HG02642 (cell line): ENCODE measurements around the gene ELFN2.

Experiments used
- ATAC-seq: cut with Tn5 transposase; IDR thresholded peaks from one replicate; pipeline ENCODE4 v1.9.1; 2021; ENCODE audit warnings: mild to moderate bottlenecking; ENCODE audit not compliant: unreplicated experiment, poor library complexity

ELFN2 gene

DNA sequence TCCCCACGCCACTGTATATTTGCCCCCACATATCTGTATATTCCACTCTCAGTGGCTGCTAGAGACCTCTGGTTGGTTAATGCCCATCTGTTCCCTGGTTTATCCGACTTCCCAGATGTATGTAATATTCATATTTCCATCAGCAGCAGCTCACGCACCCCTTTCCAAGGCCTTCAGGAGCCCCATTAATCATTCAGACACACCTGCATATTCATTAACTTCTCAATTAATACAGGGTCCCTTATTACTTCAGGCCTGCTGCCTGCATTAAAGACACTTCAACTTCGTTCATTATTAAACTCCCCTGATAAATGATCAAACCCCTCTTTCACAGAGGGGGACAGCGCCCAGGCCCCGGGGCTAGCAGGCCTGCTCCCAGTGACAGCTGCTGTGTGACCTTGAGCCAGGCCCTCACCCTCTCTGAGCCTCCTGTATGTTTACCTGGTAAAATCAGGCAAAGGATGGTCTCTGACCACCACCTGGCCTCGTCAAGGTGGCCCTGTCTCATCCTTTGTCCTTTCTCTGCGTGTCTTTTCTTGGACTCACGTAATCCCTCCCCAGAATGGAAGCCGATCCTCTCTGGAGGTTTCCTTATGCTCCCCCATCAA lies 34.5 kb downstream of the ELFN2 start:
- no peak for ATAC-seq

- ATAC-seq: no peak
Observed at GRCh38 chr22:37391702-37392101, 35.6 kb downstream of the ELFN2 start.

DNA sequence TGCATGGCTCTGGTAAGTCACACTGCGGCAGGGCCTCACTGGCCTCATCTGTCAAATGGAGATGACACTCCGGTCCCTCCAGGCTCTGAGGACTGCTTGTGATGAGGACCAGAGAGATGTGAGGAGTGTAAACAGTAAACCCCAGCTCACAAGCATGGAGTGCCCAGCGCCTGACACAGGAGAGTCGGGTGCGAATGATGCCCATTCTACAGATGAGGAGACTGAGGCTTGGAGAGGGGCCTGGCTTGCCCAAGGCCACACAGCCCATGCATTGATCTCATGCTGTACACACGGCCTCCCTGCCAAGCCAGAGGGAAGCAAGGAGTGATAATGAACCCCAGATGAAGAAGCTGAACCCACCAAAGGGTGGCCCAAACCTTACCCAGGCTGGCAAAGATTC lies 37.2 kb downstream of the ELFN2 start:
- no peak for ATAC-seq

- no peak for ATAC-seq
Observed at GRCh38 chr22:37388538-37388937, 38.7 kb downstream of the ELFN2 start.

- ATAC-seq: no peak
Observed at GRCh38 chr22:37387793-37388192, 39.5 kb downstream of the ELFN2 start.

DNA sequence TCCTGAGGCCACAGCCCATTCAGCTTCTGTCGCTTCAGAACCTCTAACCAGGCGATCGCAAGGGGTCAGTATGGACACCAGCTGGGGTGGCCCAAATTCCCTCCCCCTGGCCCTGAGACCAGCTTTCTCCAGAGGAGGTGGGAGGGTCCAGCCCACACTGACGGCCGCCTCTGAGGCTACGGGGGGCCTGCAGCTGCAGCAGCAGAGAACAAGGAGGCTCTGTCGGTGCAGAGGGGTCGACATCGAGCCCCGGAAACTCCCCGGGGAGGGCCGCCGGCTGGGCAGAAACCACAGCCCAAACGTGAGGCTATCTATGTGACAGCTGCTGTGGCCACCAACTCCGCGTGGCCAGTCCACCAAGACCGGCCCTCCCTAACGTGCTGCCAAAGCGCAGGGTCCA lies 40.8 kb downstream of the ELFN2 start:
- ATAC-seq: no peak

DNA sequence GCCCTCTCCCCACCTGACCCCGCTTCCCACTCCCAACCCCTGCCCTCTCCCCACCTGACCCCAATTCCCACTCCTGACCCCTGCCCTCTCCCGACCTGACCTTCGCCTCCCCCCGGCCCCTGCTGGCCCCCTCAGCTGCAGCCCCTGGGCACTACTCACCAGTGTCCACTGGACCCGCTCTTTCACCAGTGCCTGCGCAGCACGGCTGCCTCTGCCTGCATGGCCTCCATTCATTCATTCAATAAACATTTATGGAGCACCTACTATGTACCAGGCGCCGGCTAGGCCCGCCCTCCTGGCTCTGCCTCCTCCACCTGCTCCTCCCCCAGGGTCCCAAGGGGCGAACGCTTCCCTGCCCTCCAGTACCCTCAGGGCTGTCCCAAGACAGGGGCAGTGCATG lies 42.6 kb downstream of the ELFN2 start:
- no peak for ATAC-seq

DNA sequence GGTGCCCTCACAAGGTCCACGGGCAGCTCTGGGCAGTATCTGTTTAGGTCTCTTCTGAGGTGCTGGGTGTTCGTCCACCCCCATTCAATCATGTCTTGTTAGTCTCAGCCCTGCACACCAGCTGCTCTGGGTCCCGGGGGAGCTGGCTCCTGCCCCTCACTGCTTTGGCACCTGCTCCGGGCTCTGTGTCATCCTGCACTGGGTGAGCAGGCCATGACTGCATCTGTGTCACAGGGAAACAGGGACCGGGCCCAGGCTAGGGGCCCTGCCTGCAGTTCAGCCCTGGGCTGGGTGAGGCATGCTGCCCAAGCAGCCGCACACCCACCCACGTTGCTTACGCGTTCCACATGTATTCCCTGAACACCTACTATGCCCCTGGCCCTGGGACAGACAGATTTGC lies 43.9 kb downstream of the ELFN2 start:
- no peak for ATAC-seq

DNA sequence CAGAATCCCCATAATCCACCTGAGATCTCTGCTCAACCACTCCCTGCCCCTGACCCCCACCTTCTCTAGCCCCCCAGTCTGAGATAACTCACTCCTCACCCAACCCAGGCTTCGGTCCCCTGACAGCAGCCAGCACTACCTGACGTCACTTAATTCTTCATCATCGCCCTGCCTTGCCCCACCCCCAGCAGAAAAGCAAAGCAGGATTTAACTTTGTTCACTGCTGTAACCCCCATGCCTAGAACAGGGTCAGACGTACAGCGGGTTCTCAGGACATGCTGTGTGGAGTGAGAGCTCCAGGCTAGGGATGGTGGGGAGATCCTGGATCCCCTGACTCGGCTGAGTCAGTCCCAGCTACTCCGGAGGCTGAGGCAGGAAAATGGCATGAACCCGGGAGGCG lies 45.8 kb downstream of the ELFN2 start:
- no peak for ATAC-seq

GRCh38 chr22:37379722-37380121 lies 47.6 kb downstream of the ELFN2 start:
- ATAC-seq: no peak

- no peak for ATAC-seq
Observed at GRCh38 chr22:37379085-37379484, 48.2 kb downstream of the ELFN2 start.

DNA sequence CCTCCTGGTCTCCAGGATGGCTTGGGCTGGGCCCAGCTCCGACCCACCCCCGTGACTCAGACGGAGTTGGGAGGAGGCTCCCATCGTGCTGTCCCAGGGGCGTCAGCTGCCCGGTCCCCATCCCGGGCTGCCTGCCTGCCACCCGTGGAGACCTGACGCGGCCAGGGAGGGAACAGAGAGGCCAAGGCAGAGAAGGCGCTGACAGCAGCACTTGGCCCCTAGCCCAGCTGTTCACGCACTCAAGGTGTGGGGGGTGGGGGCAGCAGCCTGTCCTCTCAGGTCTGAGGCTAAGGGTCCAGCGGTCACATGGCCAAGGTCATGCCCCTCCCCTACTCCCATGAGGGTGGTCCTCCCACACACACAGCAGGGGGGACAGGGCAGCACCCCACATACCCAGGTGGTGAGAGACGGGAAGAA lies 48.6 kb downstream of the ELFN2 start:
- no peak for ATAC-seq

DNA sequence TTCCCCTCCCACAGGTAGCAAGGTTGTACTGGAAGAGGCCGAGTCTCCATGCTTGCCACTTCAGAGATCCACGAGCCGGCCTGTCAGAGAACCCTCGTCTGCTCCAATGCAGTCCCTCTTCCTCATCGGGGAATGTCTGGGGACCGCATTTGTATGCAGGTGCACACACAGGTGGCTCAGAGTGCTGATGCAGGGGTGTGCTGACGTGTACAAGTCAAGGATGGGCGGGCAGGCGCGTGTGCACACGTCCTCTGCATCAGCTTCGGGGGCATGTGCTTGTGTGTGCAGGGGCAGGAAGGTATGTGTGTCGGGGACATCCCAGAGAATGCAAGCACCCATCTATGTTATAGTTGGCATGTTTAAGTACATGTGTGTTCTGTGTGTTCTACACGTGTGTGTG lies 49.4 kb downstream of the ELFN2 start:
- no peak for ATAC-seq

DNA sequence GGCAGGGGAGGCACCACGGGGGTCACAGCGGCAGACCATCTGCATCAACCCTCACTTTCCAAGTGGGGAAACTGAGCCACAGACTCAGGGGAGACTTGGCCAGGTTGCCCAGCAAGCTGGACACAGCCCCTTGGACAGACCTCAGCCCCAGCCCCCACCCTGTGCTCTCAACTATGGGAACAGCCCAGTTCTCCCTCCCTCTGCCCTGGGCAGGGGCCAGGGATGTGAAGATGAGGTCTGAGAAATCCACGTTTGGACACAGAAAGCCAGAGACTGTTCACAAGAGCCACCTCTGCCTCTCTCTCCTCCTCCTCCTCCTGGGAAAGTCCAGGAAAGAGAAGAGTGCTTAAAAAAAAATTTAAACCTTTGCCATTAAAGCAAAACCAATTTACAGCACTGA lies 50.1 kb downstream of the ELFN2 start:
- no peak for ATAC-seq

GRCh38 chr22:37376643-37377042 lies 50.6 kb downstream of the ELFN2 start:
- ATAC-seq: no peak

- no peak for ATAC-seq
Observed at GRCh38 chr22:37375801-37376200, 51.5 kb downstream of the ELFN2 start.

DNA sequence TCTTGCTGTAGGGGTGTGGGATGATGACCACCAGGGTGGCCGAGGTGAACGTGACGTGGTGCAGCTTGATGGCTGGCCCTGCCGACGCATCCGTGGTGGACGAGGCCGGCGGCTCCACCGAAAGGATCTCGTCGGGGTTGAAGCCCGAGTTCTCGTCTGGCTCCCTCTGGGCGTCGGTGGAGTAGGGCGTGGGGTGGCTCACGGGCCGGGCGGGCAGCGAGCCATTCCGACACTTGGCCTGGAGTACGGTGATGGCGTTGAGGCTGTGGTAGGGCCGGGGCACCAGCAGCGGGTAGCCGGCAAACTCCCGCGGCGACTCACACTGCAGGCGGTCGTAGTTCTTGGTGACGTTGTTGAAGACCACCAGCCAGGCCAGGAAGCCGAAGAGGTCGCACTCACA lies 52.7 kb downstream of the ELFN2 start:
- ATAC-seq: no peak

GRCh38 chr22:37373451-37373850 lies 53.8 kb downstream of the ELFN2 start:
- ATAC-seq: no peak

DNA sequence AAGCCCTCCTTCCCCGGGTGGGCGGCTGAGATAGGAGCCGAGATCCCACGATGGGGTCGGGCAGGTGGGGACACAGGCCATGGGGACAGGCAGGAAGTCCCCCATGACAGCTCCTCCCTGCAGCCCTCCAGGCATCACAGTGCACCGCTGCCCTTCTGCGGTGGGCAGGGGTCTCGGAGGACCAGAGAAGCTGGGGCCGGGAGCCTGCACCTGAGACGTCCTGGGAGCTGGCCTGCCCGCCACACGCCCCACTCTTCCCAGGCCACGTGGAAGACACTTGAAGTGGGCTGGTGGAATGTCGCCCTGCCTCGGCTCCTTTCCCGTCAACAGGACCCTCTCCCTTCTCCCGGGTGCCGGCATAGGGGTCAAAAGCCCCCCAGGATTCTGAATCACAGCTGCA lies 55.4 kb downstream of the ELFN2 start:
- ATAC-seq: no peak

GRCh38 chr22:37371491-37371890 lies 55.8 kb downstream of the ELFN2 start:
- no peak for ATAC-seq

- ATAC-seq: no peak
Observed at GRCh38 chr22:37370306-37370979, 56.8 kb downstream of the ELFN2 start.

- no peak for ATAC-seq
Observed at GRCh38 chr22:37369483-37369882, 57.8 kb downstream of the ELFN2 start.
